Fibroblast of the aortic adventitia (primary cell): ENCODE measurements around the gene ARRB1. TPM values are rescaled to one million over a fixed set of nuclear protein-coding genes. Genes with fewer than 3 reads are reported as not detected.
A peak's percentile ranks its signal among the peaks of the same experiment; 100 is the strongest.
"Not testable (repeated sequence)": the region's sequence is repeated elsewhere in the genome, so short reads cannot be mapped to it uniquely, and the experiment has no call there.

Experiments
- DNase-seq: peaks from one replicate; pipeline ENCODE4 v3.0.0-alpha.2; 2010; ENCODE audit warnings: low read depth
- H3K4me3 ChIP-seq: 2 replicates; pipeline ENCODE4 v1.5.1; 2011; ENCODE audit warnings: low read depth, mild to moderate bottlenecking, control low read depth, low read length, moderate library complexity
- CTCF ChIP-seq: IDR thresholded peaks from 2 replicates; pipeline ENCODE4 v1.5.1; 2011; ENCODE audit warnings: mild to moderate bottlenecking, low read length, control low read depth, inconsistent platforms; ENCODE audit not compliant: insufficient read depth
- total RNA-seq: library from RNA; depleted of rRNA; stranded (reverse); fragments of >200 nt; gene quantifications from 2 replicates; pipeline ENCODE4 v1.2.3, GENCODE V29; 2012; ENCODE audit warnings: low replicate concordance

ARRB1 gene
- total RNA-seq, 1 donor = 36.3 TPM

GRCh38 chr11:75334402-75334891 is 17.0 kb downstream of the ARRB1 start:
- DNase-seq = no peak
- H3K4me3 ChIP-seq = no peak overlapping the region
- no peak for TF ChIP-seq CTCF

DNA sequence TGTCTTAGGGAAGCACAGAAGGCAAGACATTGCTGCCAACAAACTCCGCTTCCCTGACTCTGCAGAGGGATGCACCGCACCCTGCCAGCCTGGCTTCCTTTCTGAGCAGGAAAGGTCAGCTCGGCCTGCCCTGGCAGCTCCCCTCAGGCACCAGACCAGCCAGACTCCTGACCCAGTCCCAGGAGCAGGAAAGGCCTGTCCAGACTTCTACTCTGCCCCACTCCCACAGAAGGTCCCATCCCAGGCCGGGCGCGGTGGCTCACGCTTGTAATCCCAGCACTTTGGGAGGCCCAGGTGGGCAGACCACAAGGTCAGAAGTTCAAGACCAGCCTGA is 17.7 kb downstream of the ARRB1 start:
- H3K4me3 ChIP-seq = no peak overlapping the region
- no peak for TF ChIP-seq CTCF
- no peak for DNase-seq

GRCh38 chr11:75333022-75333806 is 18.2 kb downstream of the ARRB1 start:
- no peak for TF ChIP-seq CTCF
- H3K4me3 ChIP-seq = no peak overlapping the region
- DNase-seq = no peak

DNA sequence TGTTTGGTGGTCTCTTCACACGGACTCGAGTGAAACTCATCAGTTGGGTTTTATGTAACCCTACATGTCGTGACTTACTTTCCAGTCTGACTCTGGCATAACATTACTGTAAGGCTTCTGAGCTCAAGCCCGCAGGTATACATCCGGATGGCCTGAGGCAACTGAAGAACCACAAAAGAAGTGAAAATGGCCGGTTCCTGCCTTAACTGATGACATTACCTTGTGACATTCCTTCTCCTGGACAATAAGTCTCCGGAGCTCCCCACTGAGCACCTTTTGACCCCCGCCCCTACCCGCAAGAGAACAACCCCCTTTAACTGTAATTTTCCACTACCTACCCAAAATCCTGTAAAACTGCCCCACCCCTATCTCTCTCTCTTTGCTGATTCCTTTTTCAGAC is 19.7 kb downstream of the ARRB1 start:
- H3K4me3 ChIP-seq = not testable (repeated sequence)

DNA sequence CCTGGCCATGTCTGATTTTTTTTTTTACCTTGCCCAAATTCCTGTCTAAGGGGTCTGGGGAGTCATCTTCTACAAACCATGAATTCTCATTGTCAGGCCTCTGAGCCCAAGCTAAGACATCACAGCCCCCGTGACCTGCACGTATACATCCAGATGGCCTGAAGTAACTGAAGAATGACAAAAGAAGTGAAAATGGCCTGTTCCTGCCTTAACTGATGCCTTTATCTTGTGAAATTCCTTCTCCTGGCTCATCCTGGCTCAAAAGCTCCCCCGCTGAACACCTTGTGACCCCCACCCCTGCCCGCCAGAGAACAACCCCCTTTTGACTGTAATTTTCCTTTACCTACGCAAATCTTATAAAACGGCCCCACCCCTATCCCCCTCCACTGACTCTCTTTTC is 20.2 kb downstream of the ARRB1 start:
- not testable (repeated sequence) for H3K4me3 ChIP-seq, DNase-seq

More for the DNA sequence above, 19.7 kb downstream of the ARRB1 start:
- DNase-seq = not testable (repeated sequence)

DNA sequence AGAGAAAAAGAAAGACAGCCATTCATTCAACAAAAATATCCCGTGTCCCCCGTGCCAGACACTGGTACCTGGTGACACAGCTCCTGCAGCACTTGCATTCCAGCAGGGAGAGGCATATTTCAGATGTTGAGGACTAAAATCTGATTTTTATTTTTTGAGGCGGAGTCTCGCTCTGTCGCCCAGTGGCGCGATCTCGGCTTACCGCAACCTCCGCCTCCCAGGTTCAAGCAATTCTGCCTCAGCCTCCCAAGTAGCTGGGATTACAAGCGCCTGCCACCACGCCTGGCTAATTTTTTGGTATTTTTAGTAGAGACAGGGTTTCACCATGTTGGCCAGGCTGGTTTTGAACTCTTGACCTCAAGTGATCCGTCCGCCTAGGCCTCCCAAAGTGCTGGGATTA is 20.6 kb downstream of the ARRB1 start:
- DNase-seq = not testable (repeated sequence)

GRCh38 chr11:75330291-75330690 is 21.2 kb downstream of the ARRB1 start:
- TF ChIP-seq CTCF = no peak
- H3K4me3 ChIP-seq = no peak overlapping the region
- DNase-seq = no peak

More for the DNA sequence above, 20.6 kb downstream of the ARRB1 start:
- H3K4me3 ChIP-seq = not testable (repeated sequence)

GRCh38 chr11:75328426-75329277 is 22.8 kb downstream of the ARRB1 start:
- TF ChIP-seq CTCF = peak; percentile 93
- DNase-seq = peak; percentile 82
- no peak overlapping the region for H3K4me3 ChIP-seq
